Stimulated activated effector memory CD8-positive, alpha-beta T cell treated with anti-CD3 and anti-CD28 coated beads, Interleukin-12 subunit alpha, Interleukin-12 subunit beta, amount 100 ng/mL, for 72 hours (primary cell): ENCODE data around the gene FBXL4.

Experiments used
- ATAC-seq: fragments of 150-1000 bp; cut with Tn5 transposase; 2 replicates; pipeline ENCODE4 v1.10.0; 2021
- DNase-seq, 2 donors: peaks; one replicate each; pipeline ENCODE4 v3.0.0; 2021 to 2022; ENCODE audit warnings: low spot score in 2 of 2
- H3K27ac Mint-ChIP-seq: one replicate; pipeline ENCODE4 v1.8.0; 2022; ENCODE audit warnings: mild to moderate bottlenecking, mixed read lengths
- H3K36me3 Mint-ChIP-seq: one replicate; pipeline ENCODE4 v1.8.0; 2022; ENCODE audit warnings: mild to moderate bottlenecking, mixed read lengths
- H3K4me1 Mint-ChIP-seq: one replicate; pipeline ENCODE4 v1.8.0; 2022; ENCODE audit warnings: mixed read lengths
- H3K4me3 Mint-ChIP-seq: one replicate; pipeline ENCODE4 v1.8.0; 2022; ENCODE audit warnings: mild to moderate bottlenecking, mixed read lengths
- H3K9me3 Mint-ChIP-seq: one replicate; pipeline ENCODE4 v1.8.0; 2022; ENCODE audit warnings: mixed read lengths

Gene FBXL4

GRCh38 chr6:98832284-98833056 lies 115.3 kb downstream of the FBXL4 start:
- Mint-ChIP-seq H3K4me1 (peaks cover 65% of the 10 kb centered on the region), H3K4me3 (peak overlapping the region; percentile 91), H3K27ac (peak overlapping the region; percentile 41)

GRCh38 chr6:98831959-98832283 lies 115.8 kb downstream of the FBXL4 start:
- Mint-ChIP-seq H3K4me1 (peaks cover 65% of the 10 kb centered on the region), H3K27ac (no peak overlapping the region), H3K36me3 (peaks cover 6% of the 10 kb centered on the region), H3K9me3 (no peaks in the 10 kb centered on the region), H3K4me3 (peak overlapping the region; percentile 91)
- ATAC-seq (no peak), DNase-seq (no peak)

More at GRCh38 chr6:98832284-98833056, 115.3 kb downstream of the FBXL4 start:
- ATAC-seq = peak; percentile 20
- H3K9me3 Mint-ChIP-seq = no peaks in the 10 kb centered on the region
- no peak for DNase-seq
- H3K36me3 Mint-ChIP-seq = peaks cover 6% of the 10 kb centered on the region

- no peak for ATAC-seq
- H3K4me1 Mint-ChIP-seq = peaks cover 62% of the 10 kb centered on the region
- no peak for DNase-seq
- peaks cover 6% of the 10 kb centered on the region for H3K36me3 Mint-ChIP-seq
- H3K9me3 Mint-ChIP-seq = no peaks in the 10 kb centered on the region
- H3K27ac Mint-ChIP-seq = no peak overlapping the region
- H3K4me3 Mint-ChIP-seq = peak overlapping the region; percentile 91
Observed at GRCh38 chr6:98831057-98831958, 116.4 kb downstream of the FBXL4 start.

- peaks cover 10% of the 10 kb centered on the region for H3K36me3 Mint-ChIP-seq
- H3K9me3 Mint-ChIP-seq = no peaks in the 10 kb centered on the region
- no peak for ATAC-seq
- H3K27ac Mint-ChIP-seq = no peak overlapping the region
- peaks cover 62% of the 10 kb centered on the region for H3K4me1 Mint-ChIP-seq
- H3K4me3 Mint-ChIP-seq = no peak overlapping the region
- no peak for DNase-seq
Observed at GRCh38 chr6:98830146-98830545, 117.6 kb downstream of the FBXL4 start.

GRCh38 chr6:98828941-98829411 lies 118.8 kb downstream of the FBXL4 start:
- Mint-ChIP-seq H3K9me3 (no peaks in the 10 kb centered on the region), H3K4me3 (no peak overlapping the region), H3K27ac (no peak overlapping the region), H3K4me1 (peaks cover 64% of the 10 kb centered on the region), H3K36me3 (peaks cover 10% of the 10 kb centered on the region)
- DNase-seq (no peak), ATAC-seq (no peak)

GRCh38 chr6:98828211-98828788 lies 119.4 kb downstream of the FBXL4 start:
- no peak for ATAC-seq
- H3K4me3 Mint-ChIP-seq = no peak overlapping the region

GRCh38 chr6:98827295-98828159 lies 120.2 kb downstream of the FBXL4 start:
- Mint-ChIP-seq H3K36me3 (peaks cover 4% of the 10 kb centered on the region), H3K4me3 (no peak overlapping the region), H3K9me3 (no peaks in the 10 kb centered on the region), H3K27ac (no peak overlapping the region), H3K4me1 (peaks cover 55% of the 10 kb centered on the region)
- no peak for DNase-seq
- ATAC-seq = no peak

More at GRCh38 chr6:98828211-98828788, 119.4 kb downstream of the FBXL4 start:
- DNase-seq = no peak
- H3K9me3 Mint-ChIP-seq = no peaks in the 10 kb centered on the region
- H3K4me1 Mint-ChIP-seq = peaks cover 63% of the 10 kb centered on the region
- H3K27ac Mint-ChIP-seq = no peak overlapping the region
- peaks cover 4% of the 10 kb centered on the region for H3K36me3 Mint-ChIP-seq

GRCh38 chr6:98825600-98826230 lies 122.0 kb downstream of the FBXL4 start:
- no peak for DNase-seq

GRCh38 chr6:98824902-98825599 lies 122.7 kb downstream of the FBXL4 start:
- Mint-ChIP-seq H3K4me3 (peak overlapping the region; percentile 37), H3K27ac (no peak overlapping the region), H3K36me3 (peaks cover 4% of the 10 kb centered on the region), H3K4me1 (peaks cover 42% of the 10 kb centered on the region), H3K9me3 (no peaks in the 10 kb centered on the region)
- no peak for ATAC-seq
- DNase-seq = no peak

More at GRCh38 chr6:98825600-98826230, 122.0 kb downstream of the FBXL4 start:
- H3K9me3 Mint-ChIP-seq = no peaks in the 10 kb centered on the region
- no peak overlapping the region for H3K27ac Mint-ChIP-seq
- ATAC-seq = peak; percentile 37
- H3K4me3 Mint-ChIP-seq = peak overlapping the region; percentile 37
- H3K4me1 Mint-ChIP-seq = peaks cover 42% of the 10 kb centered on the region
- H3K36me3 Mint-ChIP-seq = peaks cover 4% of the 10 kb centered on the region

- H3K4me1 Mint-ChIP-seq = peaks cover 39% of the 10 kb centered on the region
- DNase-seq = no peak
- peak overlapping the region; percentile 37 for H3K4me3 Mint-ChIP-seq
- H3K9me3 Mint-ChIP-seq = no peaks in the 10 kb centered on the region
- ATAC-seq = peak; percentile 8
- peaks cover 4% of the 10 kb centered on the region for H3K36me3 Mint-ChIP-seq
- no peak overlapping the region for H3K27ac Mint-ChIP-seq
Observed at GRCh38 chr6:98824162-98824901, 123.4 kb downstream of the FBXL4 start.

- ATAC-seq (peak; percentile 19), DNase-seq (no peak)
- Mint-ChIP-seq H3K36me3 (peaks cover 4% of the 10 kb centered on the region), H3K27ac (no peak overlapping the region), H3K4me1 (peaks cover 32% of the 10 kb centered on the region), H3K4me3 (peak overlapping the region; percentile 37), H3K9me3 (no peaks in the 10 kb centered on the region)
Observed at GRCh38 chr6:98823428-98824161, 124.2 kb downstream of the FBXL4 start.

GRCh38 chr6:98821756-98822405 lies 125.9 kb downstream of the FBXL4 start:
- Mint-ChIP-seq H3K4me1 (peaks cover 25% of the 10 kb centered on the region), H3K4me3 (no peak overlapping the region), H3K27ac (no peak overlapping the region), H3K9me3 (no peaks in the 10 kb centered on the region), H3K36me3 (peaks cover 4% of the 10 kb centered on the region)
- ATAC-seq (no peak), DNase-seq (no peak)
